ENCODE data around the gene CDH24. TPM values are rescaled to one million over a fixed set of nuclear protein-coding genes. Genes with fewer than 3 reads are reported as not detected.
A peak's percentile ranks its signal among the peaks of the same experiment; 100 is the strongest.

Gene CDH24
- polyA plus RNA-seq, 3 donors from 2014 or later = 0.64 to 1.2 (median 0.78) TPM

GRCh38 chr14:23078692-23079116 lies 21.4 kb upstream of the CDH24 start:
- Mint-ChIP-seq H3K9me3 (no peaks in the 10 kb centered on the region), H3K4me1 (peaks cover 2 to 4% of the 10 kb centered on the region in 2 donors), H3K27ac (no peak overlapping the region), H3K27me3 (ENCODE audit: low read depth in 3 of 3) (peaks cover 0 to 2% (median 0%) of the 10 kb centered on the region in 3 donors), H3K4me3 (no peak overlapping the region), H3K36me3 (peaks cover 33 to 49% (median 34%) of the 10 kb centered on the region in 3 donors)
- no peak for DNase-seq

GRCh38 chr14:23077962-23078361 lies 20.6 kb upstream of the CDH24 start:
- Mint-ChIP-seq H3K27me3 (ENCODE audit: low read depth in 3 of 3) (peaks cover 0 to 2% (median 0%) of the 10 kb centered on the region in 3 donors), H3K4me1 (peaks cover 2 to 4% of the 10 kb centered on the region in 2 donors), H3K9me3 (no peaks in the 10 kb centered on the region), H3K4me3 (no peak overlapping the region), H3K36me3 (peaks cover 33 to 49% (median 34%) of the 10 kb centered on the region in 3 donors), H3K27ac (no peak overlapping the region)
- no peak for DNase-seq

- Mint-ChIP-seq H3K27me3 (ENCODE audit: low read depth in 3 of 3) (peaks cover 0 to 2% (median 0%) of the 10 kb centered on the region in 3 donors), H3K4me1 (peaks cover 5 to 9% of the 10 kb centered on the region in 2 donors), H3K9me3 (no peaks in the 10 kb centered on the region), H3K4me3 (no peak overlapping the region), H3K27ac (no peak overlapping the region), H3K36me3 (peaks cover 34 to 49% (median 37%) of the 10 kb centered on the region in 3 donors)
- DNase-seq = peak in 1 of 3 donors; percentile 33
Measured at GRCh38 chr14:23076785-23077408, 19.6 kb upstream of the CDH24 start.

- no peaks in the 10 kb centered on the region for H3K9me3 Mint-ChIP-seq
- H3K27ac Mint-ChIP-seq = no peak overlapping the region
- H3K36me3 Mint-ChIP-seq = peaks cover 21 to 31% (median 24%) of the 10 kb centered on the region in 3 donors
- peaks cover 0 to 6% (median 0%) of the 10 kb centered on the region in 3 donors for H3K27me3 Mint-ChIP-seq (ENCODE audit: low read depth in 3 of 3)
- H3K4me1 Mint-ChIP-seq = peaks cover 22 to 28% of the 10 kb centered on the region in 2 donors
- DNase-seq = no peak
- H3K4me3 Mint-ChIP-seq = no peak overlapping the region
Measured at GRCh38 chr14:23074906-23075305, 17.6 kb upstream of the CDH24 start.

GRCh38 chr14:23071921-23072539 lies 14.7 kb upstream of the CDH24 start:
- Mint-ChIP-seq H3K4me3 (peak overlapping the region; percentile 90 to 97 (median 91)), H3K4me1 (peaks cover 33 to 35% of the 10 kb centered on the region in 2 donors), H3K9me3 (no peaks in the 10 kb centered on the region), H3K27me3 (ENCODE audit: low read depth in 3 of 3) (peaks cover 0 to 9% (median 0%) of the 10 kb centered on the region in 3 donors), H3K36me3 (peaks cover 7 to 12% (median 9%) of the 10 kb centered on the region in 3 donors), H3K27ac (peak overlapping the region; percentile 84 to 94 (median 90))
- no peak for DNase-seq

GRCh38 chr14:23071244-23071920 lies 14.1 kb upstream of the CDH24 start:
- peak overlapping the region; percentile 84 to 94 (median 90) for H3K27ac Mint-ChIP-seq
- H3K4me3 Mint-ChIP-seq = peak overlapping the region; percentile 90 to 97 (median 91)
- H3K4me1 Mint-ChIP-seq = peaks cover 33 to 35% of the 10 kb centered on the region in 2 donors
- peaks cover 7 to 9% (median 8%) of the 10 kb centered on the region in 3 donors for H3K36me3 Mint-ChIP-seq
- no peaks in the 10 kb centered on the region for H3K9me3 Mint-ChIP-seq
- peaks cover 0 to 10% (median 0%) of the 10 kb centered on the region in 3 donors for H3K27me3 Mint-ChIP-seq (ENCODE audit: low read depth in 3 of 3)
- peak; percentile 56 to 66 (median 59) for DNase-seq

- Mint-ChIP-seq H3K4me1 (peaks cover 33 to 35% of the 10 kb centered on the region in 2 donors), H3K9me3 (no peaks in the 10 kb centered on the region), H3K36me3 (peaks cover 11 to 14% (median 14%) of the 10 kb centered on the region in 3 donors), H3K4me3 (peak overlapping the region; percentile 90 to 97 (median 91)), H3K27me3 (ENCODE audit: low read depth in 3 of 3) (peaks cover 0 to 10% (median 4%) of the 10 kb centered on the region in 3 donors), H3K27ac (peak overlapping the region; percentile 84 to 94 (median 90))
- no peak for DNase-seq
Measured at GRCh38 chr14:23070262-23071129, 13.2 kb upstream of the CDH24 start.

GRCh38 chr14:23069413-23069806 lies 12.1 kb upstream of the CDH24 start:
- Mint-ChIP-seq H3K36me3 (peaks cover 8 to 12% (median 10%) of the 10 kb centered on the region in 3 donors), H3K4me3 (no peak overlapping the region)

GRCh38 chr14:23068789-23069412 lies 11.6 kb upstream of the CDH24 start:
- peaks cover 0 to 10% (median 5%) of the 10 kb centered on the region in 3 donors for H3K27me3 Mint-ChIP-seq (ENCODE audit: low read depth in 3 of 3)

More at GRCh38 chr14:23069413-23069806, 12.1 kb upstream of the CDH24 start:
- peaks cover 33 to 35% of the 10 kb centered on the region in 2 donors for H3K4me1 Mint-ChIP-seq
- H3K9me3 Mint-ChIP-seq = no peaks in the 10 kb centered on the region
- DNase-seq = no peak
- peak overlapping the region in 3 of 6 donors; percentile 22 to 78 (median 76) for H3K27ac Mint-ChIP-seq
- peaks cover 0 to 10% (median 5%) of the 10 kb centered on the region in 3 donors for H3K27me3 Mint-ChIP-seq (ENCODE audit: low read depth in 3 of 3)

GRCh38 chr14:23067847-23068788 lies 10.8 kb upstream of the CDH24 start:
- H3K36me3 Mint-ChIP-seq = peaks cover 8 to 21% (median 15%) of the 10 kb centered on the region in 3 donors
- no peaks in the 10 kb centered on the region for H3K9me3 Mint-ChIP-seq

More at GRCh38 chr14:23068789-23069412, 11.6 kb upstream of the CDH24 start:
- Mint-ChIP-seq H3K4me1 (peaks cover 33 to 35% of the 10 kb centered on the region in 2 donors), H3K27ac (peak overlapping the region; percentile 23 to 84 (median 78)), H3K9me3 (no peaks in the 10 kb centered on the region), H3K36me3 (peaks cover 8 to 13% (median 10%) of the 10 kb centered on the region in 3 donors), H3K4me3 (peak overlapping the region; percentile 54 to 72 (median 66))
- DNase-seq = peak; percentile 70 to 74 (median 74)

GRCh38 chr14:23066855-23067744 lies 9.8 kb upstream of the CDH24 start:
- peaks cover 30 to 32% of the 10 kb centered on the region in 2 donors for H3K4me1 Mint-ChIP-seq
- no peak overlapping the region for H3K4me3 Mint-ChIP-seq
- H3K36me3 Mint-ChIP-seq = peaks cover 5 to 31% (median 19%) of the 10 kb centered on the region in 3 donors
- H3K9me3 Mint-ChIP-seq = no peaks in the 10 kb centered on the region
- DNase-seq = no peak
- H3K27ac Mint-ChIP-seq = no peak overlapping the region
- H3K27me3 Mint-ChIP-seq (ENCODE audit: low read depth in 3 of 3) = peaks cover 0 to 10% (median 5%) of the 10 kb centered on the region in 3 donors

More at GRCh38 chr14:23067847-23068788, 10.8 kb upstream of the CDH24 start:
- H3K27ac Mint-ChIP-seq = peak overlapping the region in 3 of 6 donors; percentile 43 to 84 (median 76)
- peaks cover 0 to 10% (median 5%) of the 10 kb centered on the region in 3 donors for H3K27me3 Mint-ChIP-seq (ENCODE audit: low read depth in 3 of 3)
- H3K4me1 Mint-ChIP-seq = peaks cover 33 to 35% of the 10 kb centered on the region in 2 donors
- no peak overlapping the region for H3K4me3 Mint-ChIP-seq
- DNase-seq = no peak
